ENCODE measurements around the gene ERLIN1.

The ERLIN1 gene

GRCh38 chr10:100175875-100176274 is 10.0 kb downstream of the ERLIN1 start:
- POLR2A ChIA-PET = no interaction called here
- CTCF ChIA-PET = interaction anchor here (0.7 to 3.0 kb wide), 6 partner anchors 10 to 330 kb away, joined by 3 to 7 read pairs (median 4); no protein-coding TSS in a partner anchor
- DNase-seq (ENCODE audit: extremely low spot score) = no peak
- no peak for TF ChIP-seq CTCF (IDR thresholded peaks at IDR 0.05; ENCODE audit: control extremely low read depth, extremely low read depth, low read depth, missing control alignments)

GRCh38 chr10:100174699-100175677 is 10.8 kb downstream of the ERLIN1 start:
- ChIA-PET CTCF (interaction anchor here (0.7 to 3.0 kb wide), 11 partner anchors 9 to 329 kb away, joined by 3 to 15 read pairs (median 3); no protein-coding TSS in a partner anchor), POLR2A (no interaction called here)
- DNase-seq (ENCODE audit: extremely low spot score) = peak; percentile 32
- TF ChIP-seq CTCF (IDR thresholded peaks at IDR 0.05; ENCODE audit: control extremely low read depth, extremely low read depth, low read depth, missing control alignments) = no peak

GRCh38 chr10:100173035-100173434 is 12.8 kb downstream of the ERLIN1 start:
- TF ChIP-seq CTCF (IDR thresholded peaks at IDR 0.05; ENCODE audit: control extremely low read depth, extremely low read depth, low read depth, missing control alignments) = no peak
- CTCF ChIA-PET = interaction anchor here (3.0 kb wide), 2 partner anchors 9 to 12 kb away, joined by 7 to 15 read pairs; no protein-coding TSS in a partner anchor
- POLR2A ChIA-PET = no interaction called here
- DNase-seq (ENCODE audit: extremely low spot score) = no peak

GRCh38 chr10:100172349-100172748 is 13.5 kb downstream of the ERLIN1 start:
- ChIA-PET CTCF (interaction anchor here (1.1 to 3.0 kb wide), 3 partner anchors 7 to 127 kb away, joined by 3 to 13 read pairs (median 3); no protein-coding TSS in a partner anchor), POLR2A (no interaction called here)
- no peak for DNase-seq (ENCODE audit: extremely low spot score)
- no peak for TF ChIP-seq CTCF (IDR thresholded peaks at IDR 0.05; ENCODE audit: control extremely low read depth, extremely low read depth, low read depth, missing control alignments)

- no peak for TF ChIP-seq CTCF (IDR thresholded peaks at IDR 0.05; ENCODE audit: control extremely low read depth, extremely low read depth, low read depth, missing control alignments)
- no peak for DNase-seq (ENCODE audit: extremely low spot score)
- POLR2A ChIA-PET = no interaction called here
- CTCF ChIA-PET = interaction anchor here (0.6 to 1.4 kb wide), 6 partner anchors 9 to 160 kb away, joined by 3 to 5 read pairs (median 3); no protein-coding TSS in a partner anchor
These were observed 17.6 kb downstream of the ERLIN1 start for GRCh38 chr10:100168313-100168643.

GRCh38 chr10:100167553-100168312 is 18.1 kb downstream of the ERLIN1 start:
- ChIA-PET CTCF (interaction anchor here (0.6 to 1.4 kb wide), 6 partner anchors 9 to 160 kb away, joined by 3 to 5 read pairs (median 3); no protein-coding TSS in a partner anchor), POLR2A (no interaction called here)
- no peak for DNase-seq (ENCODE audit: extremely low spot score)
- TF ChIP-seq CTCF (IDR thresholded peaks at IDR 0.05; ENCODE audit: control extremely low read depth, extremely low read depth, low read depth, missing control alignments) = no peak

Data from GM10248 (cell line).